ENCODE results near the gene ANXA6. TPM values are rescaled to one million over a fixed set of nuclear protein-coding genes. Genes with fewer than 3 reads are reported as not detected.

ANXA6 gene
- total and polyA plus RNA-seq, 10 of the 15 experiments (the other 5 are each of a cell fraction or from before 2014, with no cell fraction given): 44.0 to 571 (median 465) TPM

DNA sequence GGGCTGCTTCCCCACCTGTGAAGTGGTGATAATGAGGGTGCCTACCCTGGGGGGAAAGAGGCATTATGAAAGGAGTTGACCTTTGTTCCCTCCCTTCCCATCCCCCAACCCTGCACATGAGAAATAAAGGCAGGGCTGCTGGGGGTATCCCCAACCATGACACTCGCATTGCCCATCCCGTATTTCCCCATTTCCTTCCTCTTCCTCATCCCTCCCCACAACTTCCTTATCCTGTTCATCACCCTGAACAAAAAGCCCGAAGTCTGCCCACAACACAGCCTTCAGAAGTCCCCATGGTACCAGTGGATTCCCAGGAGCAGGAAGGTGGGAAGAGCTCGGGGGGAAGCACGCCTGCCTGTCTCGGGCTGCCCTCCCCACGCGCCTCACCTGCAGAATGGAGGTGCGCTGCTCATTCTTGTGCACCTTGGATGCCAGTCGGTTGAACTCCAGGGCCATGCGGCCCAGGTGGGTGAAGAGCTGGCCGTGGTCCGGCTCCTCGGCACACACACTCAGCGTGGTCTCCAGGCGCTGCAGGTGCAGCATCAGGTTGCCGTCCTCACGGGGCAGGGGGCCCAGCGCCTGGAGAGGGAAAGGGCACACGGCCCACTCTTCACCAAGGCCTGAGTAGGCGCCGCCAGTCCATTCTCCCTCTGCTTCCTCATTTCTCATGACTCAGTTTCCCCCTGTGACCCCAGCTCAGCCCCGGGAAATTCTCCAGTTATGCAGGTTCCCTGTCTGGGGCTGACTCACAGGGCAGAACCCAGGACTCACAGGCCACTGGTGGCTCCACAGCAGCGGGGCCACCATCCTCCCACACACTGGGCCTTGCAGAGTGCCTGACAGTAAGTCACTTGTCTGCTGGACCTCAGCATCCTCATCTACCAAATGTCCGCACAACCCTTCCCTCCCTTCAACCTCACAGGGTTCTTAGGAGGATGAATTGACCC, 100.9 kb downstream of the ANXA6 start:
- whole genome bisulfite sequencing (ENCODE audit: insufficient coverage, insufficient replicate concordance, low lambda C conversion rate, missing lambda C conversion rate): 85% methylated on average over 25 of the region's 25 CpGs
- no peak for DNase-seq (ENCODE audit: low read depth, low spot score)
- peaks cover 62 to 71% of the 10 kb centered on the region in 2 experiments for H3K36me3 ChIP-seq (ENCODE audit: control insufficient read depth in 2 of 2, insufficient read depth in 2 of 2, low read length in 1 of 2)
- no peak for ATAC-seq
- H4K20me1 ChIP-seq (ENCODE audit: control insufficient read depth, insufficient read depth): peaks cover 9% of the 10 kb centered on the region
- H3K4me1 ChIP-seq (ENCODE audit: control insufficient read depth, insufficient read depth, low read length): peaks cover 30% of the 10 kb centered on the region
- H3K9me3 ChIP-seq (replicated peaks; ENCODE audit: control insufficient read depth, insufficient read depth, low read length): no peaks in the 10 kb centered on the region
- no peaks in the 10 kb centered on the region for H3K27me3 ChIP-seq (replicated peaks in 1 of 2; ENCODE audit: control insufficient read depth in 2 of 2, insufficient read depth in 2 of 2, low read length in 1 of 2)
- in situ Hi-C loops (cut with MboI): no loop called here
- POLR2A ChIA-PET: no interaction called here
- CTCF ChIA-PET: interaction anchor here (15.8 kb wide), 1 partner anchor 59 kb away, joined by 691 read pairs; no protein-coding TSS in a partner anchor
- SMC1A ChIA-PET (ENCODE audit: uncharacterized antibody, unreplicated experiment): interaction anchor here (1.4 to 1.5 kb wide), 2 partner anchors 42 to 59 kb away, joined by 4 to 6 read pairs; no protein-coding TSS in a partner anchor
- RAD21 ChIA-PET (ENCODE audit: unreplicated experiment): interaction anchor here (3.0 kb wide), 1 partner anchor 59 kb away, joined by 9 read pairs; no protein-coding TSS in a partner anchor
- no peak overlapping the region for H3K4me2 ChIP-seq (ENCODE audit: control insufficient read depth, insufficient read depth)
- no peak for FAIRE-seq
- peaks cover 39% of the 10 kb centered on the region for H3K79me2 ChIP-seq (ENCODE audit: control insufficient read depth, insufficient read depth, low read length)
- intact Hi-C loops (cut with micrococcal nuclease; ENCODE audit: unreplicated experiment): no loop called here
- no peak overlapping the region for H3K4me3 ChIP-seq
- H3K9ac ChIP-seq (ENCODE audit: control insufficient read depth, insufficient read depth, low read length): no peak overlapping the region
- H2AFZ ChIP-seq (ENCODE audit: control insufficient read depth, low read depth, low read length): no peak overlapping the region
- BruUV-seq (replicated peaks): no TSS peak
- TF ChIP-seq MYB (IDR thresholded peaks at IDR 0.05; ENCODE audit: borderline replicate concordance, low read depth, low read length) (no peak), RUNX3 (IDR thresholded peaks at IDR 0.05; ENCODE audit: low read length) (0 out of 2 replicates have a peak, but pooled peaks have one; percentile 8)
- no peak overlapping the region for H3K27ac ChIP-seq (ENCODE audit: control insufficient read depth, insufficient read depth)

GRCh38 chr5:151055336-151055735, 102.2 kb downstream of the ANXA6 start:
- H4K20me1 ChIP-seq (ENCODE audit: control insufficient read depth, insufficient read depth): peaks cover 8% of the 10 kb centered on the region
- peaks cover 39% of the 10 kb centered on the region for H3K79me2 ChIP-seq (ENCODE audit: control insufficient read depth, insufficient read depth, low read length)
- ATAC-seq (no peak), DNase-seq (ENCODE audit: low read depth, low spot score) (no peak), FAIRE-seq (no peak)
- in situ Hi-C loops (cut with MboI): no loop called here
- H3K9ac ChIP-seq (ENCODE audit: control insufficient read depth, insufficient read depth, low read length): no peak overlapping the region
- H3K27me3 ChIP-seq (replicated peaks in 1 of 2; ENCODE audit: control insufficient read depth in 2 of 2, insufficient read depth in 2 of 2, low read length in 1 of 2): no peaks in the 10 kb centered on the region
- peaks cover 21% of the 10 kb centered on the region for H3K4me1 ChIP-seq (ENCODE audit: control insufficient read depth, insufficient read depth, low read length)
- H3K27ac ChIP-seq (ENCODE audit: control insufficient read depth, insufficient read depth): no peak overlapping the region
- no peak overlapping the region for H3K4me3 ChIP-seq
- intact Hi-C loops (cut with micrococcal nuclease; ENCODE audit: unreplicated experiment): no loop called here
- no peak overlapping the region for H3K4me2 ChIP-seq (ENCODE audit: control insufficient read depth, insufficient read depth)
- no peak overlapping the region for H2AFZ ChIP-seq (ENCODE audit: control insufficient read depth, low read depth, low read length)
- SMC1A ChIA-PET (ENCODE audit: uncharacterized antibody, unreplicated experiment): interaction anchor here (0.9 to 9.9 kb wide), 7 partner anchors 16 to 109 kb away, joined by 3 to 279 read pairs (median 4); no protein-coding TSS in a partner anchor
- peaks cover 64 to 71% of the 10 kb centered on the region in 2 experiments for H3K36me3 ChIP-seq (ENCODE audit: control insufficient read depth in 2 of 2, insufficient read depth in 2 of 2, low read length in 1 of 2)
- CTCF ChIA-PET: interaction anchor here (0.6 to 15.8 kb wide), 3 partner anchors 60 to 320 kb away, joined by 3 to 691 read pairs (median 214); no protein-coding TSS in a partner anchor
- 49% methylated on average over 6 of the region's 6 CpGs for WGBS (ENCODE audit: insufficient coverage, insufficient replicate concordance, low lambda C conversion rate, missing lambda C conversion rate)
- H3K9me3 ChIP-seq (replicated peaks; ENCODE audit: control insufficient read depth, insufficient read depth, low read length): no peaks in the 10 kb centered on the region
- POLR2A ChIA-PET: no interaction called here
- no TSS peak for BruUV-seq (replicated peaks)
- RAD21 ChIA-PET (ENCODE audit: unreplicated experiment): interaction anchor here (1.0 to 3.0 kb wide), 3 partner anchors 11 to 60 kb away, joined by 3 to 9 read pairs (median 4); no protein-coding TSS in a partner anchor
- TF ChIP-seq RAD21 (IDR thresholded peaks at IDR 0.05; ENCODE audit: insufficient read depth, low read depth, low read length) (no peak), POLR2A (IDR thresholded peaks at IDR 0.05; ENCODE audit: low read depth, low read length) (peak; percentile 38; the same call in 1 of the 2 replicates)
